Transverse colon (tissue), 4 donors: ENCODE data around the gene CEND1. TPM values are rescaled to one million over a fixed set of nuclear protein-coding genes. Genes with fewer than 3 reads are reported as not detected.

ENCODE experiments used
- DNase-seq: peaks from one replicate; pipeline ENCODE4 v3.0.0-alpha.2; 2019
- H3K27ac ChIP-seq, 4 donors: fragments of 200-600 bp; sonication (generic); 2 replicates each; pipeline ENCODE4 v1.5.1; 2016 to 2018; ENCODE audit warnings: inconsistent platforms in 4 of 4
- H3K27me3 ChIP-seq: fragments of 200-600 bp; sonication (generic); 2 replicates; pipeline ENCODE4 v1.5.1; 2017; ENCODE audit warnings: inconsistent platforms
- H3K36me3 ChIP-seq, 4 donors: fragments of 200-600 bp; sonication (generic); 2 replicates each; pipeline ENCODE4 v1.5.1; 2017 to 2019; ENCODE audit warnings: inconsistent platforms in 4 of 4
- H3K4me1 ChIP-seq, 4 donors: fragments of 200-600 bp; sonication (generic); 2 replicates each; pipeline ENCODE4 v1.5.1; 2017 to 2020; ENCODE audit warnings: inconsistent platforms in 4 of 4
- H3K4me3 ChIP-seq, 4 donors: fragments of 200-600 bp; sonication (generic); 1 replicate in 1 of 4; 2 replicates in 3 of 4; pipeline versions ENCODE4 v1.5.1 to v1.6.1; 2017 to 2019; ENCODE audit warnings: inconsistent platforms in 4 of 4
- H3K9me3 ChIP-seq, 2 donors: fragments of 200-600 bp; sonication (generic); 2 replicates each; pipeline ENCODE4 v1.5.1; 2017 to 2019; ENCODE audit warnings: inconsistent platforms in 2 of 2
- EP300 ChIP-seq: sonication (generic); formaldehyde crosslinking; IDR thresholded peaks from one replicate; pipeline ENCODE4 v1.6.1; 2017; ENCODE audit warnings: antibody characterized with exemption, low read depth
- POLR2A ChIP-seq: fragments of 450-650 bp; IDR thresholded peaks from one replicate; pipeline ENCODE4 v1.6.1; 2016; ENCODE audit warnings: antibody characterized with exemption, mild to moderate bottlenecking, moderate library complexity
- POLR2AphosphoS5 ChIP-seq, 3 donors: sonication (generic); formaldehyde crosslinking; IDR thresholded peaks; one replicate each; pipeline ENCODE4 v1.6.1; 2016; ENCODE audit warnings: antibody characterized with exemption in 3 of 3
- WGBS, 2 donors: methylation state at CpG; one replicate each; pipeline ENCODE4 v1.1.5; 2018; ENCODE audit warnings: low coverage in 1 of 2; 5-methylcytosine and 5-hydroxymethylcytosine counted together
- in situ Hi-C, 4 donors: fragments of 200-750 bp; cut with MboI; loops; one replicate each; pipeline versions ENCODE4 v1.15.0 to v1.15.1; 2017; ENCODE audit warnings: low sequenced_read_pairs in 3 of 4, low pct_ligation_motif_present in 1 of 4, low pct_unique_long_range_greater_than_20kb in 1 of 4
- intact Hi-C: fragments of 100-400 bp; cut with DNase I; formaldehyde crosslinking; loops from one replicate; pipeline ENCODE4 v1.15.1; 2023; ENCODE audit warnings: low total_unique reads
- total RNA-seq, 4 donors: library from RNA; depleted of rRNA; stranded (reverse); fragments of >200 nt; gene quantifications; one replicate each; pipeline ENCODE4 v1.1.0, GENCODE V29; 2016
- TF ChIP-seq, protein P1 (sequence below), 5 experiments: fragments of 200-600 bp in 3 of 5; fragments of 450-650 bp in 2 of 5; sonication (generic) in 3 of 5; IDR thresholded peaks; 1 replicate in 2 of 5; 2 replicates in 3 of 5; pipeline ENCODE4 v1.5.1; 2016 to 2017; ENCODE audit warnings: antibody characterized with exemption in 5 of 5, inconsistent platforms in 3 of 5, mild to moderate bottlenecking in 2 of 5, moderate library complexity in 1 of 5

The CEND1 gene
- total RNA-seq, 4 donors from 2014 or later, result 0.79 to 1.2 TPM; not detected in 2

- H3K9me3 ChIP-seq, result no peaks in the 10 kb centered on the region
- 81% methylated on average over 22 of the region's 24 CpGs; no CpG with 5 or more reads in 1 of the 2 donors for WGBS, 2 donors
- no peaks in the 10 kb centered on the region for H3K36me3 ChIP-seq
- no peak overlapping the region for H3K4me3 ChIP-seq
- peaks cover 25% of the 10 kb centered on the region for H3K27me3 ChIP-seq
- TF ChIP-seq POLR2AphosphoS5 (IDR thresholded peaks at IDR 0.05), result no peak
- TF ChIP-seq EP300, result no peak
- TF ChIP-seq, protein P1, sequence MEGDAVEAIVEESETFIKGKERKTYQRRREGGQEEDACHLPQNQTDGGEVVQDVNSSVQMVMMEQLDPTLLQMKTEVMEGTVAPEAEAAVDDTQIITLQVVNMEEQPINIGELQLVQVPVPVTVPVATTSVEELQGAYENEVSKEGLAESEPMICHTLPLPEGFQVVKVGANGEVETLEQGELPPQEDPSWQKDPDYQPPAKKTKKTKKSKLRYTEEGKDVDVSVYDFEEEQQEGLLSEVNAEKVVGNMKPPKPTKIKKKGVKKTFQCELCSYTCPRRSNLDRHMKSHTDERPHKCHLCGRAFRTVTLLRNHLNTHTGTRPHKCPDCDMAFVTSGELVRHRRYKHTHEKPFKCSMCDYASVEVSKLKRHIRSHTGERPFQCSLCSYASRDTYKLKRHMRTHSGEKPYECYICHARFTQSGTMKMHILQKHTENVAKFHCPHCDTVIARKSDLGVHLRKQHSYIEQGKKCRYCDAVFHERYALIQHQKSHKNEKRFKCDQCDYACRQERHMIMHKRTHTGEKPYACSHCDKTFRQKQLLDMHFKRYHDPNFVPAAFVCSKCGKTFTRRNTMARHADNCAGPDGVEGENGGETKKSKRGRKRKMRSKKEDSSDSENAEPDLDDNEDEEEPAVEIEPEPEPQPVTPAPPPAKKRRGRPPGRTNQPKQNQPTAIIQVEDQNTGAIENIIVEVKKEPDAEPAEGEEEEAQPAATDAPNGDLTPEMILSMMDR (IDR thresholded peaks at IDR 0.05), result no peak
- no peak for TF ChIP-seq POLR2A
- no peak for DNase-seq
- intact Hi-C loops, result no loop called here
- no peak overlapping the region for H3K27ac ChIP-seq
- in situ Hi-C loops, result no loop called here
- peaks cover 0 to 19% (median 11%) of the 10 kb centered on the region in 4 donors for H3K4me1 ChIP-seq
Observed at GRCh38 chr11:786235-787083, 3.4 kb downstream of the CEND1 start.

DNA sequence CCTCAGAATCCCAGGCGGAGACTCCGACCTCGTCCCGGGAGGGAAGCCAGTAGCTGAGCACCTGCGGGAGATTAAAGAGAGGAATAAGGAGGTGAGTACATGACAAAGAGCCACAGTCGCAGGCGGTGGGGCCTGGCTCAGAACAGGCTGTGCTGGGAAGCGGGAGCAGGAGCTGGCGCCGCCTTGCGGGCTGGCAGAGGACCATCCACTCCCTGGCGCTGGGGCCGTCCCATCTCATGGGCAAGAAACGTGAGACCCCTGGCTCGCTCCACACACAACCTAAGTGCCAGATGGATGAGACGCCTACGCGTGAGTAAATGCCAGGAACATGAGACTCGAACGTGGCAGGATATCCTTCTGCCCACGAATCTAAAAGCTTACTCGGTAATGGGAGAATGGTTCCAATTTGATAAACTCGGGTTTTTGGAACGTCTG is 6.3 kb downstream of the CEND1 start:
- H3K27ac ChIP-seq, result peak overlapping the region; percentile 12 to 49 (median 17)
- no peaks in the 10 kb centered on the region for H3K36me3 ChIP-seq
- intact Hi-C loops, result no loop called here
- 36% methylated on average over 22 of the region's 24 CpGs; no CpG with 5 or more reads in 1 of the 2 donors for WGBS, 2 donors
- peak; percentile 82 for DNase-seq
- no peak overlapping the region for H3K4me3 ChIP-seq
- peaks cover 3 to 12% (median 11%) of the 10 kb centered on the region in 4 donors for H3K4me1 ChIP-seq
- H3K9me3 ChIP-seq, result no peaks in the 10 kb centered on the region
- TF ChIP-seq, protein P1 (IDR thresholded peaks at IDR 0.05), result peak; percentile 61 to 80 (median 68)
- TF ChIP-seq EP300 (no peak), POLR2AphosphoS5 (IDR thresholded peaks at IDR 0.05) (peak in 2 of 3 donors; percentile 26 to 37)
- in situ Hi-C loops, result no loop called here
- H3K27me3 ChIP-seq, result peaks cover 7% of the 10 kb centered on the region

GRCh38 chr11:782264-783174 is 7.4 kb downstream of the CEND1 start:
- Histone ChIP-seq H3K27me3 (no peaks in the 10 kb centered on the region), H3K27ac (peak overlapping the region in 2 of 4 donors; percentile 12 to 20), H3K9me3 (no peaks in the 10 kb centered on the region), H3K4me1 (peaks cover 9 to 19% (median 17%) of the 10 kb centered on the region in 4 donors), H3K4me3 (no peak overlapping the region), H3K36me3 (no peaks in the 10 kb centered on the region)
- TF ChIP-seq EP300, result no peak
- no peak for TF ChIP-seq POLR2A
- TF ChIP-seq, protein P1 (IDR thresholded peaks at IDR 0.05), result no peak
- no peak for TF ChIP-seq POLR2AphosphoS5 (IDR thresholded peaks at IDR 0.05)
- intact Hi-C loops (no loop called here), in situ Hi-C loops (no loop called here)
- no peak for DNase-seq
- WGBS, 2 donors, result 4 to 76% methylated on average over 3 to 36 of the region's 36 CpGs
